Measurements from ENCODE around the gene TMEM209.
"Not testable (repeated sequence)": the region's sequence is repeated elsewhere in the genome, so short reads cannot be mapped to it uniquely, and the experiment has no call there.

TMEM209 gene

GRCh38 chr7:130218806-130219620 is 13.8 kb upstream of the TMEM209 start:
- no peak for DNase-seq (ENCODE audit: low spot score)

- no peak for DNase-seq (ENCODE audit: low spot score)
These were observed 11.5 kb upstream of the TMEM209 start for GRCh38 chr7:130216750-130217149.

- DNase-seq (ENCODE audit: low spot score) = no peak
These were observed 10.8 kb upstream of the TMEM209 start for GRCh38 chr7:130216025-130216424.

GRCh38 chr7:130213828-130214227 is 8.6 kb upstream of the TMEM209 start:
- DNase-seq (ENCODE audit: low spot score) = no peak

GRCh38 chr7:130210181-130210935 is 5.2 kb upstream of the TMEM209 start:
- no peak for DNase-seq (ENCODE audit: low spot score)

GRCh38 chr7:130208516-130208915 is 3.3 kb upstream of the TMEM209 start:
- no peak for DNase-seq (ENCODE audit: low spot score)

- DNase-seq (ENCODE audit: low spot score) = no peak
These were observed 2.4 kb upstream of the TMEM209 start, which contains the start of gene SSMEM1 for GRCh38 chr7:130207642-130208041. Gene SSMEM1, plus strand, starts transcription at chr7:130207860. Its CDS starts 51 bp downstream, at chr7:130207911.

GRCh38 chr7:130207033-130207432 is 1.8 kb upstream of the TMEM209 start:
- no peak for DNase-seq (ENCODE audit: low spot score)

GRCh38 chr7:130201796-130202195 is 3.4 kb downstream of the TMEM209 start:
- no peak for DNase-seq (ENCODE audit: low spot score)

- DNase-seq (ENCODE audit: low spot score) = no peak
These were observed 8.1 kb downstream of the TMEM209 start for GRCh38 chr7:130197094-130197493.

GRCh38 chr7:130196476-130196875 is 8.7 kb downstream of the TMEM209 start:
- no peak for DNase-seq (ENCODE audit: low spot score)

- no peak for DNase-seq (ENCODE audit: low spot score)
These were observed 9.8 kb downstream of the TMEM209 start for GRCh38 chr7:130195396-130195795.

- DNase-seq (ENCODE audit: low spot score) = no peak
These were observed 13.4 kb downstream of the TMEM209 start for GRCh38 chr7:130191791-130192190.

GRCh38 chr7:130189343-130189742 is 15.9 kb downstream of the TMEM209 start:
- no peak for DNase-seq (ENCODE audit: low spot score)

- no peak for DNase-seq (ENCODE audit: low spot score)
These were observed 17.8 kb downstream of the TMEM209 start for GRCh38 chr7:130187360-130187759.

- not testable (repeated sequence) for DNase-seq (ENCODE audit: low spot score)
These were observed 20.9 kb downstream of the TMEM209 start for GRCh38 chr7:130184349-130184748.

- no peak for DNase-seq (ENCODE audit: low spot score)
These were observed 22.2 kb downstream of the TMEM209 start for GRCh38 chr7:130182990-130183389.

- DNase-seq (ENCODE audit: low spot score) = no peak
These were observed 24.0 kb downstream of the TMEM209 start for GRCh38 chr7:130181263-130181605.

- no peak for DNase-seq (ENCODE audit: low spot score)
These were observed 24.5 kb downstream of the TMEM209 start for GRCh38 chr7:130180571-130181262.

- no peak for DNase-seq (ENCODE audit: low spot score)
These were observed 25.6 kb downstream of the TMEM209 start for GRCh38 chr7:130179631-130180030.

GRCh38 chr7:130178251-130178650 is 27.0 kb downstream of the TMEM209 start:
- DNase-seq (ENCODE audit: low spot score) = no peak

GRCh38 chr7:130174237-130174959 is 30.8 kb downstream of the TMEM209 start:
- DNase-seq (ENCODE audit: low spot score) = no peak
